NCI-H2029 treated with DMSO at 0.1 percent for 48 hours (cell line): ENCODE measurements around the gene SULT1C3.

Experiments
- DNase-seq: peaks from one replicate; lab custom pipeline; 2025; lab: John Stamatoyannopoulos, UW

SULT1C3 gene

GRCh38 chr2:108304975-108305374, 65.2 kb downstream of the SULT1C3 start:
- no peak for DNase-seq

- no peak for DNase-seq
These were observed 66.1 kb downstream of the SULT1C3 start for GRCh38 chr2:108305901-108306300.

- DNase-seq: no peak
These were observed 70.1 kb downstream of the SULT1C3 start for GRCh38 chr2:108309903-108310302.
